Right atrium auricular region (tissue), 2 donors: Measurements from ENCODE around the gene CCPG1. TPM values are rescaled to one million over a fixed set of nuclear protein-coding genes. Genes with fewer than 3 reads are reported as not detected.

ENCODE experiments used
- DNase-seq: peaks from one replicate; pipeline ENCODE4 v3.0.0-alpha.2; 2019; ENCODE audit warnings: low spot score
- H3K27ac ChIP-seq, 2 donors: fragments of 200-600 bp; sonication (generic); 1 replicate in 1 of 2; 2 replicates in 1 of 2; pipeline ENCODE4 v1.5.1; 2016 to 2019
- H3K27me3 ChIP-seq, 2 donors: fragments of 200-600 bp; sonication (generic); one replicate each; pipeline versions ENCODE4 v1.5.1 to v1.6.0; 2017 to 2019
- H3K36me3 ChIP-seq: fragments of 200-600 bp; sonication (generic); one replicate; pipeline ENCODE4 v1.5.1; 2016
- H3K4me1 ChIP-seq, 2 donors: fragments of 200-600 bp; sonication (generic); one replicate each; pipeline versions ENCODE4 v1.5.1 to v1.6.0; 2017 to 2019
- H3K4me3 ChIP-seq, 2 donors: fragments of 200-600 bp; sonication (generic); 1 replicate in 1 of 2; 2 replicates in 1 of 2; pipeline ENCODE4 v1.5.1; 2017 to 2019; ENCODE audit warnings: mild to moderate bottlenecking in 1 of 2, moderate library complexity in 1 of 2
- H3K9me3 ChIP-seq, 2 donors: fragments of 200-600 bp; sonication (generic); one replicate each; pipeline ENCODE4 v1.5.1; 2019
- total RNA-seq, 2 donors: library from RNA; depleted of rRNA; stranded (reverse); fragments of >200 nt; gene quantifications; one replicate each; pipeline ENCODE4 v1.1.0, GENCODE V29; 2016
- TF ChIP-seq, protein P1 (sequence below), 2 donors: fragments of 200-600 bp; sonication (generic); IDR thresholded peaks; one replicate each; pipeline ENCODE4 v1.5.1; 2019; ENCODE audit warnings: antibody characterized with exemption in 2 of 2

The CCPG1 gene
- total RNA-seq, 2 donors from 2014 or later, result 54.7 to 81.4 TPM

DNA sequence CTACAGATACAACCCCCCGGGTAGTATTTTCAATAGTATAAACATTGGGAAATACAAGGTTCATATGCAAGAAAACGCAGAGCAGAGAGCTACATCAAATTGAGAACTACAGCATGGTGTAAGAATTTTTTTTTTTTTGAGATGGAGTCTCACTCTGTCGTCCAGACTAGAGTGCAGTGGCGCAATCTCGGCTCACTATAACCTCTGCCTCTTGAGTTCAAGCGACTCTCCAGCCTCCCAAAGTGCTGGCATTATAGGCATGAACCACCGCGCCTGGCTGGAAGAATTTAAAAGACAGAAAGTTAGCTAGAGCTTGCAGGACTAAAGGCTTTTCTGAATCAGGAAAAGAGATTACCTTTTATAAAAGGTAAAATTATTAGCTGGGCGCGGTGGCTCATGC lies 47.1 kb downstream of the CCPG1 start:
- H3K36me3 ChIP-seq, result peaks cover 36% of the 10 kb centered on the region
- no peak overlapping the region for H3K4me3 ChIP-seq
- H3K9me3 ChIP-seq, result no peaks in the 10 kb centered on the region
- H3K27ac ChIP-seq, result no peak overlapping the region
- H3K27me3 ChIP-seq, result no peaks in the 10 kb centered on the region
- DNase-seq, result no peak
- TF ChIP-seq, protein P1, sequence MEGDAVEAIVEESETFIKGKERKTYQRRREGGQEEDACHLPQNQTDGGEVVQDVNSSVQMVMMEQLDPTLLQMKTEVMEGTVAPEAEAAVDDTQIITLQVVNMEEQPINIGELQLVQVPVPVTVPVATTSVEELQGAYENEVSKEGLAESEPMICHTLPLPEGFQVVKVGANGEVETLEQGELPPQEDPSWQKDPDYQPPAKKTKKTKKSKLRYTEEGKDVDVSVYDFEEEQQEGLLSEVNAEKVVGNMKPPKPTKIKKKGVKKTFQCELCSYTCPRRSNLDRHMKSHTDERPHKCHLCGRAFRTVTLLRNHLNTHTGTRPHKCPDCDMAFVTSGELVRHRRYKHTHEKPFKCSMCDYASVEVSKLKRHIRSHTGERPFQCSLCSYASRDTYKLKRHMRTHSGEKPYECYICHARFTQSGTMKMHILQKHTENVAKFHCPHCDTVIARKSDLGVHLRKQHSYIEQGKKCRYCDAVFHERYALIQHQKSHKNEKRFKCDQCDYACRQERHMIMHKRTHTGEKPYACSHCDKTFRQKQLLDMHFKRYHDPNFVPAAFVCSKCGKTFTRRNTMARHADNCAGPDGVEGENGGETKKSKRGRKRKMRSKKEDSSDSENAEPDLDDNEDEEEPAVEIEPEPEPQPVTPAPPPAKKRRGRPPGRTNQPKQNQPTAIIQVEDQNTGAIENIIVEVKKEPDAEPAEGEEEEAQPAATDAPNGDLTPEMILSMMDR (IDR thresholded peaks at IDR 0.05), result no peak
- H3K4me1 ChIP-seq, result no peaks in the 10 kb centered on the region

DNA sequence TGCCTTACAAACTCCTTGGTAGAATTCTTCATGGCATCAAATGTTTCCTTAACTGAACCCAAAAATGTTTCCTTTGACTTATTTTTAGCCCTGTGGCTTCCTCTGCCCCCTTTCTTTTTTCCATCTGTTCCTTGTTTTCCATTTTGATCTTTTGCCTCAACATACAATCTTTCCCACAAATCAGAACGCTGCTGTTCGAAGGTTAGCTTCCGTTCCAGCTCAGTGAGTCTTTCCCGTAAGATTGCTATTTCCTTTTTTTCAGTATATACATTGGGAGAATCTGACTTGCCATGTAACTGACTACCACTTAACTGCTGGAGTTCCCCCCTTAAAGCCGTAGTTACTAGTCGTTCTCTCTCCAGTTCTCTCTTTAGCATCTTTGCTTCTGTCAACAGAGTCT lies 47.9 kb downstream of the CCPG1 start:
- Histone ChIP-seq H3K27me3 (no peaks in the 10 kb centered on the region), H3K36me3 (peaks cover 36% of the 10 kb centered on the region), H3K9me3 (no peaks in the 10 kb centered on the region), H3K27ac (no peak overlapping the region), H3K4me1 (no peaks in the 10 kb centered on the region), H3K4me3 (no peak overlapping the region)
- DNase-seq, result no peak
- TF ChIP-seq, protein P1 (IDR thresholded peaks at IDR 0.05), result no peak

DNA sequence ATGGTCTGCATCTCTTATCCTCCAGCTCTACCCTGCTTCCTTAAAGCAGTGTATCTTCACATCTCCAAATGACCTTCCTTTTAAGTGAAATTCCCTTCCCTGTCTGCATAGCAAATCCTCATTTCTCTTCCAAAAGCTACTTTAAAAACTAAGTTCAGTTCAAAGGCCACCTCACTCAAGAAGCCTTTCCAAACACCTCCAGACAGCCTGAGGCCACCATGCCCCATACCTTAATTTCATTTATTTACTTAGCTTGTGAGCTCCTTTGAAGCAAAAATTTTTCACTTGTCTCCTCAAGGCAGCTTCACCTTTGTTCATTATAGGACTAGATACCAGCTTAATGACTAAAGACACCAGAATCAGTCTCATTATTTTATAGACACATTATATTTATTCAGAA lies 49.7 kb downstream of the CCPG1 start:
- no peaks in the 10 kb centered on the region for H3K27me3 ChIP-seq
- no peaks in the 10 kb centered on the region for H3K9me3 ChIP-seq
- TF ChIP-seq, protein P1 (IDR thresholded peaks at IDR 0.05), result no peak
- H3K27ac ChIP-seq, result no peak overlapping the region
- no peaks in the 10 kb centered on the region for H3K4me1 ChIP-seq
- H3K4me3 ChIP-seq, result no peak overlapping the region
- H3K36me3 ChIP-seq, result peaks cover 23% of the 10 kb centered on the region
- DNase-seq, result no peak

DNA sequence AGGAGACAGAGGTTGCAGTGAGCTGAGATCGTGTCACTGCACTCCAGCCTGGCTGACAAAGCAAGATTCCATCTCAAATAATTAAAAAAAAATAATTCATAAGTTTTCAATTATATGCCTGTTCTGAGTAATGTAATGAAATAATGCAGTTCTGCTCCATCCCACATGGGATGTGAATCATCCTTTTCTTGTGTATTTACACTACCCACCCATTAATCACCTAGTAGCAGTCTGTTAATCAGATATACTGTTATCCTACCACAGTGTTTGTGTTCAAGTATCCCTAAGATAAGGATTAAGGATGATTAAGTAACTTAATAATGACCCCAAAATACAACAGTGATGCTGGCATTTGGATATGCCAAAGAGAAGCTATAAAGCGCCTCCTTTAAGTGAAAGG lies 50.4 kb downstream of the CCPG1 start:
- no peak overlapping the region for H3K27ac ChIP-seq
- H3K4me3 ChIP-seq, result no peak overlapping the region
- no peaks in the 10 kb centered on the region for H3K4me1 ChIP-seq
- no peaks in the 10 kb centered on the region for H3K27me3 ChIP-seq
- no peaks in the 10 kb centered on the region for H3K9me3 ChIP-seq
- no peak for DNase-seq
- H3K36me3 ChIP-seq, result peaks cover 21% of the 10 kb centered on the region
- TF ChIP-seq, protein P1 (IDR thresholded peaks at IDR 0.05), result no peak

DNA sequence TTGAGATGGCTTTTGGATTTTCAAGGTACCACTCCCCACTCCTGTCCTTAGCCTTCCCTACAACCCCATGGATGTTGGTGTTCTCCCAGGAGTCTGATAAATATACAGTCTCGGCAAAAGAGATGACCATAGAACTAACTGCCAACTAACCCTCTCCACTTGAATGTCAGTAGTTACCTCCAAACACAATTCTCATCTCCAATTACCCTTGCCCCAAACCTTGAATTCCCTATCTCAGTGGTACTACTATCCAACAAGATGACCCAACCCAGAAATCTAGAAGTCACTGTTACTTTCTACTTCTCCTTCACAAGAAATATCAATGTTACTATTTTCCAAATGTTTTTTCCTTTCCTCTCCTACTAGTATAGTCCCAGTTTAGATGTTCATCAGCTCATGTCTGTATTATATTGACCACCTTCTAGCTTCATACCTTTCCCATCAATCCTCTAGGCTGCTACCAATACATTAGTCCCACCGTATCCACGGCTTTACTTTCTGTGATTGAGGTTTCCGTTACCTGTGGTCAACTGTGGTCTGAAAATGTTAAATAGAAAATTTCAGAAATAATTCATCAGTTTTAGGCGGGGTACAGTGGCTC lies 51.1 kb downstream of the CCPG1 start:
- no peaks in the 10 kb centered on the region for H3K4me1 ChIP-seq
- TF ChIP-seq, protein P1 (IDR thresholded peaks at IDR 0.05), result no peak
- no peaks in the 10 kb centered on the region for H3K27me3 ChIP-seq
- H3K4me3 ChIP-seq, result no peak overlapping the region
- H3K27ac ChIP-seq, result no peak overlapping the region
- no peak for DNase-seq
- H3K9me3 ChIP-seq, result no peaks in the 10 kb centered on the region
- peaks cover 14% of the 10 kb centered on the region for H3K36me3 ChIP-seq

DNA sequence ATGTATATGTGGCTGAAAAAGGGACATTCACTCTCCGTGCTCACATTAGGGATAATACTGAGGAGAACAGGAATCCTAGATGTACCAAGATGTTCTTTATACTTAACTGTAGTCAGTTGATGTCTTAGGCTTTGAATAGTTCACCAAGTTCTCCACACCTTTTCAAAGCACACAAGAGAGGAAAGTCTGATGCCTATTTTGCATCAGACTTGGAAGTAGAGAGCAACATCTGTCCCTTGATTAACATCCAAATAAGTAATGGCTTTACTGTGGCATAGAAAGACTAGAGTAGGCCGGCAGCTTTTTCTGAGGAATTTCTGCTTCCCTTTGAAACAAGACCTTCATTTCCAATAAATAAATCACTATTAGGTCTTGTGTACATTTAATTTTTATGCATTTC lies 55.1 kb downstream of the CCPG1 start:
- Histone ChIP-seq H3K27ac (no peak overlapping the region), H3K4me3 (no peak overlapping the region), H3K4me1 (no peaks in the 10 kb centered on the region), H3K36me3 (no peaks in the 10 kb centered on the region), H3K27me3 (no peaks in the 10 kb centered on the region), H3K9me3 (no peaks in the 10 kb centered on the region)
- TF ChIP-seq, protein P1 (IDR thresholded peaks at IDR 0.05), result no peak
- no peak for DNase-seq
